Suprapubic skin (tissue), 4 donors: Measurements from ENCODE around the gene SH3GL1. TPM values are rescaled to one million over a fixed set of nuclear protein-coding genes. Genes with fewer than 3 reads are reported as not detected.

Source experiments
- DNase-seq, 2 donors: peaks; one replicate each; pipeline ENCODE4 v3.0.0-alpha.2; 2019; ENCODE audit warnings: low spot score in 2 of 2
- H3K27ac ChIP-seq: fragments of 200-600 bp; sonication (generic); one replicate; pipeline ENCODE4 v1.5.1; 2019
- H3K27me3 ChIP-seq: fragments of 200-600 bp; sonication (generic); one replicate; pipeline ENCODE4 v1.5.1; 2019
- H3K36me3 ChIP-seq: fragments of 200-600 bp; sonication (generic); one replicate; pipeline ENCODE4 v1.5.1; 2019
- H3K4me1 ChIP-seq: fragments of 200-600 bp; sonication (generic); one replicate; pipeline ENCODE4 v1.5.1; 2019
- H3K4me3 ChIP-seq: fragments of 200-600 bp; sonication (generic); one replicate; pipeline ENCODE4 v1.5.1; 2019; ENCODE audit warnings: mild to moderate bottlenecking
- H3K9me3 ChIP-seq: fragments of 200-600 bp; sonication (generic); one replicate; pipeline ENCODE4 v1.5.1; 2019
- EP300 ChIP-seq: sonication (generic); formaldehyde crosslinking; IDR thresholded peaks from one replicate; pipeline ENCODE4 v1.6.1; 2017; ENCODE audit warnings: antibody characterized with exemption
- POLR2A ChIP-seq, 2 donors: fragments of 450-650 bp; IDR thresholded peaks; one replicate each; pipeline ENCODE4 v1.6.1; 2017; ENCODE audit warnings: antibody characterized with exemption in 2 of 2, mild to moderate bottlenecking in 2 of 2, moderate library complexity in 2 of 2
- POLR2AphosphoS5 ChIP-seq, 3 donors: sonication (generic); formaldehyde crosslinking; IDR thresholded peaks; one replicate each; pipeline ENCODE4 v1.6.1; 2017; ENCODE audit warnings: antibody characterized with exemption in 3 of 3
- WGBS: methylation state at CpG from one replicate; pipeline ENCODE4 v1.1.5; 2018; 5-methylcytosine and 5-hydroxymethylcytosine counted together
- total RNA-seq, 4 donors: library from RNA; depleted of rRNA; stranded (reverse); fragments of >200 nt; gene quantifications; one replicate each; pipeline ENCODE4 v1.1.0, GENCODE V29; 2016
- TF ChIP-seq, protein P1 (sequence below), 2 donors: fragments of 200-600 bp in 1 of 2; fragments of 450-650 bp in 1 of 2; sonication (generic) in 1 of 2; IDR thresholded peaks; one replicate each; pipeline ENCODE4 v1.5.1; 2016 to 2019; ENCODE audit warnings: antibody characterized with exemption in 2 of 2, mild to moderate bottlenecking in 1 of 2, moderate library complexity in 1 of 2

Gene SH3GL1, protein sequence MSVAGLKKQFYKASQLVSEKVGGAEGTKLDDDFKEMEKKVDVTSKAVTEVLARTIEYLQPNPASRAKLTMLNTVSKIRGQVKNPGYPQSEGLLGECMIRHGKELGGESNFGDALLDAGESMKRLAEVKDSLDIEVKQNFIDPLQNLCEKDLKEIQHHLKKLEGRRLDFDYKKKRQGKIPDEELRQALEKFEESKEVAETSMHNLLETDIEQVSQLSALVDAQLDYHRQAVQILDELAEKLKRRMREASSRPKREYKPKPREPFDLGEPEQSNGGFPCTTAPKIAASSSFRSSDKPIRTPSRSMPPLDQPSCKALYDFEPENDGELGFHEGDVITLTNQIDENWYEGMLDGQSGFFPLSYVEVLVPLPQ
- total RNA-seq, result 100 to 1,000 TPM in 1 of 4 donors, 10 to 100 TPM in 3; 67.0 to 103 (median 81.0) TPM

DNA sequence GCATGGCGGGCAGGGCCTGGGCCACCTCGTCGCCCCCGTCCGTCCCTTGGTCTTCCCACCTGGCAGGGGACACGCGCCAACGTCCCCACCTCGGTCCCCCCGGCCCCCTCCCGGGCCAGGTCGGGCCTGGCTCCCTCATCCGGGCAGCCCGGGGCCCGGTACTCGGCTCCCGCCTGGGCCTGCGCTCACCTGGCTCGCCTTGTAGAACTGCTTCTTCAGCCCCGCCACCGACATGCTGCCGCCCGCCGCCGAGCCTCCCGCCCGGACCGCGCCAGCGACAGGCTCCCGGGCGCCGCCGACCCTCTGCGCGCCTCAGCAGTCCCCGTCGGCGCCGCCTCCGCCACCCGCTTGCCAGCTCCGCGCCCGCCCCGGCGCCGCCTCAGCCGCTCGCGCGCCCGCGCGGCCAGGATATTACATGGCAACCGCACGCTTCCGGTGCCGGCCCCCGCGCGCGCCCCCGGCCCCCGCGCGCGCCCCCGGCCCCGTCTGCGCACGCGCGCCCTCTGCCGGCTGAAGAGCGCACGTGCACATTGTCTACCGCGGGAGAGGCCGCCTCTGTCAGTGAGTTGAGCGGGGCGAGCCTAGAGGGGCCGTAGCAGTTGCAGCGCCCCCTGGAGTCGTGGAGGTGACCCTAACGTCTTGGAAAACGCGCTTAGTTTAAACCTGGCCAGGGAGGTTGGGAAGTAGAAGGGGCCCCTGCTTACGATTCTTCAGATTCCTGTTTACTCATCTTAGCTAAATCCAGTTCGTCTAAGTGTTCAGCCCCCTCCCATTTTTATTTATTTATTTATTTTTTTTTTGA lies at the start of gene SH3GL1:
Gene SH3GL1 (minus strand): TSS at position 413 of the 802 bp plus-strand sequence. CDS start 179 bp downstream, at position 234.
- DNase-seq, result peak; percentile 96 to 97
- Histone ChIP-seq H3K27ac (peak within 1 kb of the TSS; percentile 98), H3K4me3 (peak within 1 kb of the TSS; percentile 98), H3K27me3 (no peaks in the 10 kb centered on the region), H3K9me3 (no peaks in the 10 kb centered on the region), H3K4me1 (peaks cover 67% of the 10 kb centered on the region), H3K36me3 (no peaks in the 10 kb centered on the region)
- TF ChIP-seq, protein P1, sequence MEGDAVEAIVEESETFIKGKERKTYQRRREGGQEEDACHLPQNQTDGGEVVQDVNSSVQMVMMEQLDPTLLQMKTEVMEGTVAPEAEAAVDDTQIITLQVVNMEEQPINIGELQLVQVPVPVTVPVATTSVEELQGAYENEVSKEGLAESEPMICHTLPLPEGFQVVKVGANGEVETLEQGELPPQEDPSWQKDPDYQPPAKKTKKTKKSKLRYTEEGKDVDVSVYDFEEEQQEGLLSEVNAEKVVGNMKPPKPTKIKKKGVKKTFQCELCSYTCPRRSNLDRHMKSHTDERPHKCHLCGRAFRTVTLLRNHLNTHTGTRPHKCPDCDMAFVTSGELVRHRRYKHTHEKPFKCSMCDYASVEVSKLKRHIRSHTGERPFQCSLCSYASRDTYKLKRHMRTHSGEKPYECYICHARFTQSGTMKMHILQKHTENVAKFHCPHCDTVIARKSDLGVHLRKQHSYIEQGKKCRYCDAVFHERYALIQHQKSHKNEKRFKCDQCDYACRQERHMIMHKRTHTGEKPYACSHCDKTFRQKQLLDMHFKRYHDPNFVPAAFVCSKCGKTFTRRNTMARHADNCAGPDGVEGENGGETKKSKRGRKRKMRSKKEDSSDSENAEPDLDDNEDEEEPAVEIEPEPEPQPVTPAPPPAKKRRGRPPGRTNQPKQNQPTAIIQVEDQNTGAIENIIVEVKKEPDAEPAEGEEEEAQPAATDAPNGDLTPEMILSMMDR (IDR thresholded peaks at IDR 0.05), result peak; percentile 96 to 100
- peak; percentile 37 to 63 for TF ChIP-seq POLR2A (IDR thresholded peaks at IDR 0.05)
- TF ChIP-seq EP300, result no peak
- TF ChIP-seq POLR2AphosphoS5 (IDR thresholded peaks at IDR 0.05), result peak; percentile 5 to 80 (median 62)
- 0% methylated on average over 19 of the region's 90 CpGs for WGBS

DNA sequence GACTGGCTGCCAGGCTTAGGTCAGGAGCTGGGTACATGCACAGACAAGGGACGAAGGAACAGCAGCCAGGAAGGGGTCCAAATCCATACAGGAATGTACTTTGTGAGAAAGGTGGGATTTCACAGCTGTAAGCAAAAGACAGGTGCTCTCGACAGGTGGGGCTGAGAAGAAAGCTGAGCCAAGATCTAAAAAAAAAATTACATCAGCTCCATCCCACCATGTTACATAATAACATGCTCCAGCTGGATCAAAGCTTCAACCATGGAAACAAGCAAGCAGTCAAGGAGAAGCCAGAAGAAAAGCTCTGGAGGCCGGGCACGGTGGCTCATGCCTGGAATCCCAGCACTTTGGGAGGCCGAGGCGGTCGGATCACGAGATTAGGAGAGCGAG lies 49.3 kb upstream of the SH3GL1 start:
- Histone ChIP-seq H3K9me3 (no peaks in the 10 kb centered on the region), H3K27ac (no peak overlapping the region), H3K4me3 (no peak overlapping the region), H3K36me3 (peaks cover 88% of the 10 kb centered on the region), H3K4me1 (peaks cover 27% of the 10 kb centered on the region), H3K27me3 (no peaks in the 10 kb centered on the region)
- no peak for DNase-seq
- TF ChIP-seq, protein P1 (IDR thresholded peaks at IDR 0.05), result no peak
- TF ChIP-seq POLR2AphosphoS5 (IDR thresholded peaks at IDR 0.05), result no peak
- TF ChIP-seq POLR2A (IDR thresholded peaks at IDR 0.05), result no peak
- TF ChIP-seq EP300, result no peak
- 45% methylated on average over 9 of the region's 9 CpGs for WGBS

DNA sequence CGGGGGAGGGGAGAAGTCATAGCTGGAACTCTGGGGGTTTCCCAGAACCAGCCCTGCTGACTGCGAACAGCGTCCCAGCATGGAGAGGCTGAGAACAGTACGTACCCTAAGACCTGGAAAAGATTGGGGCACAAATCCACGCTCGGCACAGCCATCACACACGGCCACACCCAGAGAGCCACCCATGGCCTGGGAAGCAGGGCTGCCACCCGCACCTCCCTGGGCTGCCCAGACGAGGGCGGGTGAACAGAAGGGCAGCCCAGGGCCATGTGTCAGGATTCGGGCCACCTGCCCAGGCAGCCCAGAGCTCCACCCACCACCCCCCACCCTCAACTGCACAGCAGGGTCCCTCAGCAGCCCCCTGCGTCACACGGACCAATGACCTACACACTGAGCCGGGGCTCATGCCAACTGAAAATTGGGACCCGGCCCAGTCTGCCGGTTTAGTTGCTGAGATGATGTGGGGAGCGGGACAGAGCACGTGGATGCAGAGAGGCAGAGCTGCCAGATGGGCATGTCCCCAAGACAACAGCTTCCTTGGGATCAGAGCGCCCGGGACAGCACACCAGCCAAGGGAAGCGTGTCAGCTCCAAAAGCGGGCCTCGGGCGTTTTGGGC lies 48.8 kb upstream of the SH3GL1 start:
- H3K27ac ChIP-seq, result peak overlapping the region; percentile 49
- peaks cover 22% of the 10 kb centered on the region for H3K4me1 ChIP-seq
- peaks cover 92% of the 10 kb centered on the region for H3K36me3 ChIP-seq
- peak in 1 of 2 donors; percentile 79 for DNase-seq
- H3K4me3 ChIP-seq, result no peak overlapping the region
- 54% methylated on average over 6 of the region's 24 CpGs for WGBS
- TF ChIP-seq POLR2AphosphoS5 (IDR thresholded peaks at IDR 0.05), result no peak
- TF ChIP-seq, protein P1 (IDR thresholded peaks at IDR 0.05), result no peak
- no peak for TF ChIP-seq EP300
- TF ChIP-seq POLR2A (IDR thresholded peaks at IDR 0.05), result no peak
- no peaks in the 10 kb centered on the region for H3K27me3 ChIP-seq
- H3K9me3 ChIP-seq, result no peaks in the 10 kb centered on the region

DNA sequence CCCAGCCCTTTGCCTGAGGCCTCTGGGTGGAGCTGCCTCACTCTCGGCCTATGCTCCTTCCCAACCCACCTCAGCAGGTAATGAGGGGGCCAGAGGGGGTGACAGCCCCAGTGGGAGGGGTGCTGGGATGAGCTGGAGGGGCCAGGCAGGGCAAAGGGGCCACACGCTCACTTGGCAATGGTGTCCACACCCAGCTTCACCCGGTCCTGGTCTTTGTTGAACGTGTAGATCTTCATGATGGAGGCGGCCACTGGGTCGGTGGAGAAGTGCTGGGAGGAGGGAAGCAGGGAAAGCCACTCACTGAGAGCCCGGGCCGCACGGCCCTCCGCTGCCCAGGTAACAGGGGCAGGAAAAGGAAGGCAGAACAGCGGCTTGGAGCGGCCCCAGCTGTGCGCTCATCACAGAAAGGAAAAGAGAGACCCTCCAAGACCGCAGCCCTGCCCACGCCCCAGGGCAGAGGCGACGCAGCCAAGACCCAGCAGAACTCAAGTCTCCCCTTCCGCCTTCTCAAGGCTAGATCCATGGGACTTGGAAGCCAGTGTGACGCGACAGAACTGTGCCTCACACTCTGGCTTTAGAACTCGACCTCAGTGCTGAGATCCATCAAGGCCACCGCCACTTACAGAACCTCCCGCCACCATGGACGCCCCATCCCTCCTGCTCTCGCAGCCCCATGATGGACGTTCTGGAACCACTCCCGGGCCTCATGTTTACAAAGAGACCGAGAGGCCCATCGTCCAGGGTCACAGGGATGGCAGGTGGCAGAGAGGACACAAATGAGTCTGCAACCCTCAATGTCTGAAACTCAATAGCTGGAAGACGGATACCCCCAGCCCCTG lies 48.0 kb upstream of the SH3GL1 start:
- Histone ChIP-seq H3K27ac (peak overlapping the region; percentile 49), H3K4me1 (peaks cover 16% of the 10 kb centered on the region), H3K9me3 (no peaks in the 10 kb centered on the region), H3K4me3 (no peak overlapping the region), H3K27me3 (no peaks in the 10 kb centered on the region), H3K36me3 (peaks cover 89% of the 10 kb centered on the region)
- 82% methylated on average over 25 of the region's 30 CpGs for WGBS
- TF ChIP-seq POLR2AphosphoS5 (IDR thresholded peaks at IDR 0.05) (no peak), POLR2A (IDR thresholded peaks at IDR 0.05) (no peak), EP300 (no peak)
- TF ChIP-seq, protein P1 (IDR thresholded peaks at IDR 0.05), result no peak
- DNase-seq, result no peak
